HG02970 (cell line): ENCODE results near the gene SRSF4.

Source experiments
- ATAC-seq: cut with Tn5 transposase; IDR thresholded peaks from one replicate; pipeline ENCODE4 v1.9.1; 2021; ENCODE audit warnings: mild to moderate bottlenecking, moderate library complexity, moderate number of reproducible peaks; ENCODE audit not compliant: unreplicated experiment, low FRiP score

SRSF4 gene

DNA sequence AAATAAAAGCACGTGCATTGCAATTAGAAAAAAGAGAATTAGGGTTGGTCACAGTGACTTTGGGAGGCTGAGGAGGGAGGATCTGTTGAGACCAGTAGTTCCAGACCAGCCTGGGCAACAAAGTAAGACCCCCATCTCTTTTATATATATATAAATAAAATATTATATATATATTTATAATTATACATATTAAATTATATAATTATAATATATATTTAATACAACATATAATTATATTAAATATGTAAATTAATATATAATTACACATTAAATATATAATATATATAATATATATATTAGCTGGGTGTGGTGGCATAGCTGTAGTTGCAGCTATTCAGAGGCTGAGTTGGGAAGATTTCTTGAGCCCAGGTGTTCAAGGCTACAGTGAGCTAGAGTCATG lies 81.2 kb downstream of the SRSF4 start:
- ATAC-seq: no peak

DNA sequence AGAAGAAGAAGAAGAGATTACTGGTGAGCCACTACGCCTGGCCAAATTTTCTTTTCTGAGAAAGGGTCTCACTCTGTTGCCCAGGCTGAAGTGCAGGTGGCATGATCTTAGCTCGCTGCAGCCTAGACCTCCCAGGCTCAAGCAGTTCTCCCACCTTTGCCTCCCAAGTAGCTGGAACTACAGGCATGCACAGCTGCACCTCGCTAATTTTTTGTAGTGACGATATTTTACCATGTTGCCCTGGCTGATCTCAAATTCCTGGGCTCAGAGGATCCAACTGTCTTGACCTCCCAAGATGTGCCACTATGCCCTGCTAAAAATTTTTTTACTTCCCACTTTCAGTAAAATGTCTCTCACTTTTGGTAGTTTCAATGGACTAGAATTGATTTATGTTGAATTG lies 82.4 kb downstream of the SRSF4 start:
- no peak for ATAC-seq
